Measurements from ENCODE around the gene MON1A. TPM values are rescaled to one million over a fixed set of nuclear protein-coding genes. Genes with fewer than 3 reads are reported as not detected.
A peak's percentile ranks its signal among the peaks of the same experiment; 100 is the strongest.
"Not testable (repeated sequence)": the region's sequence is repeated elsewhere in the genome, so short reads cannot be mapped to it uniquely, and the experiment has no call there.

The MON1A gene
- total RNA-seq, 3 donors from 2014 or later, result 14.2 to 18.0 (median 14.3) TPM

DNA sequence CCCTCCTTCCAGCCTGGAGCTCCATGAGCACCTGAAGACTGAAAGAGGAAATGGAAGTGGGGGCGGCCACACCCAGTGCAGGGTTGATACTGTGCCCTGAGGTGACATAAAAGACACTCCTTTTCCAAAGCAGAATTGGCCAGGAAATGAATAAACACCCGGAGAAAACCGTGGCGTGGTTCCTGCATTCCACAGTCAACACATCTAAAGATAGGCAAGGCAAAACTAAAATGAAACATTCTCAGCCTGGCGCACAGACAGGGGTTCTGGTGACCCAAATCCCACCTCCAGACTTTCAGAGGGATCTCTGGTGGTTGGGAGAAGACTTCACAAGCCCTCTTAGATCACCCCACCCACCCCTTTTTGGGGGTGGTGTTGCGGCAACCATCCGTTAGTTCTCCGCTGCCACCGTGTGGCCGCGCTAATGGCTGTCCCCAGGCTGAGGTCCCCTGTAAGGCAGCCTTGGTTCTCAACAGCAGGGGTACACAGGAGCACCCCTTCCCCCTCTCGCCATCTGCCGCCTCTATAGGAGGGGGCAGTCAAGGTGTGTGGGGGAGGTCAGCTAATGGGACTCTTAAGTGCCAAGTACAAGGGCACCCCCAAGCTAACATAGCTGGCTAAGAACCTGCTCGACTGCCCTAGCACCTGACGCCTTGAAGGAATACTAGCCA, 23.4 kb downstream of the MON1A start:
- Mint-ChIP-seq H3K36me3 (ENCODE audit: insufficient read depth) (peaks cover 12% of the 10 kb centered on the region), H3K4me3 (peak overlapping the region; percentile 31), H3K27me3 (ENCODE audit: low read depth) (no peaks in the 10 kb centered on the region), H3K9me3 (no peaks in the 10 kb centered on the region), H3K4me1 (ENCODE audit: low read depth) (peaks cover 21% of the 10 kb centered on the region)
- DNase-seq (peak; percentile 45), ATAC-seq (peak; percentile 56 to 64)

- not testable (repeated sequence) for ATAC-seq; H3K36me3 Mint-ChIP-seq (ENCODE audit: insufficient read depth); H3K27me3 Mint-ChIP-seq (ENCODE audit: low read depth); H3K9me3 Mint-ChIP-seq; DNase-seq
- peaks cover 21% of the 10 kb centered on the region for H3K4me1 Mint-ChIP-seq (ENCODE audit: low read depth)
- H3K4me3 Mint-ChIP-seq, result peak overlapping the region; percentile 75
Measured at GRCh38 chr3:49904448-49904847, 25.2 kb downstream of the MON1A start.

DNA sequence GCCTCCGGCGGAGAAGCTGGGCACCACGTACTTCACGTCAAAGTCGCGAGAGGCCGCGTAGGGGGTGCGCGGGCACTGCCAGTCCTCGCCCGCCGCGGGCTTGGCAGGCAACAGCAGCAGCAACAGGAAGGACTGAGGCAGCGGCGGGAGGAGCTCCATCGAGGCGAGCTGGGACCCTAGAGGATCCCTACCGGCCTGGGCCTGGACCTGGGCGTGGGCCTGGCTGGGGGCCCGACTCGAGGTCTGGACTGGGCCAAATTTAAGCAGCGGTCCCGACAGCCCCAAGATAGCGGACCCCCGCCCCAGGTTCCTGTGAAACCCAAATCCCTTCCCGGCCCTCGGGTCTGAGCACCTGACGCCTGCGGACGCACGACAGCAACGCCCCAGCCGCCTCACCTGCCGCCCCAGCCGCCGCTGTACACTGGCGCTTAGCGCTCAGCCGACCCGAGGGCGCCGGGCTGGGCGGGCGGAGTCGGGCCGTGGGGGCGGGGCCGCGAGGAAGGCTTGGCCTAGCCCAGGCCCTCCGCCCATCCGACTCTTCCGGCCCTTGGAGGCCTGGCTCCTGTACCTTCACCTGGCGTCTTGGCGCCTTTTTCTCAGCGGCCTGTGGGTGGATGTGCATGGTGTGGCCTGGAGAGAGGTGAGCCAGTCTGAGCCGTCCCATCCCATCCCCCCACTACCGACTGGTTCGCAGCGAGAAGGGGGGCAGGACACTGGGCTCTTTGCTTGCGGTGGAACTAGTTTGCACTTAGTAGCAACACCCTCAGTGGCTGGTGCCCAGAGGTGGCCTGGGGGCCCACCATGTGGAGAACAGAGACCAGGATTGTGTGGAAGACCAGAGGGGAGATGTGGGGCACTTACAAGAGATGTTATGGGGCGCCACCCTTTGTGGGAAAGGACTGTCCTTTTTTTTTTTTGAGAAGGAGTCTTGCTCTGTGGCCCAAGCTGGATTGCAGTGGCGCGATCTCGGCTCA, 25.9 kb downstream of the MON1A start, which contains the start of gene MST1R:
TSS of gene MST1R (minus strand) at position 423 of the 974 bp plus-strand sequence. CDS start at position 159, 264 bp downstream.
- DNase-seq, result peak; percentile 75
- no peaks in the 10 kb centered on the region for H3K9me3 Mint-ChIP-seq

DNA sequence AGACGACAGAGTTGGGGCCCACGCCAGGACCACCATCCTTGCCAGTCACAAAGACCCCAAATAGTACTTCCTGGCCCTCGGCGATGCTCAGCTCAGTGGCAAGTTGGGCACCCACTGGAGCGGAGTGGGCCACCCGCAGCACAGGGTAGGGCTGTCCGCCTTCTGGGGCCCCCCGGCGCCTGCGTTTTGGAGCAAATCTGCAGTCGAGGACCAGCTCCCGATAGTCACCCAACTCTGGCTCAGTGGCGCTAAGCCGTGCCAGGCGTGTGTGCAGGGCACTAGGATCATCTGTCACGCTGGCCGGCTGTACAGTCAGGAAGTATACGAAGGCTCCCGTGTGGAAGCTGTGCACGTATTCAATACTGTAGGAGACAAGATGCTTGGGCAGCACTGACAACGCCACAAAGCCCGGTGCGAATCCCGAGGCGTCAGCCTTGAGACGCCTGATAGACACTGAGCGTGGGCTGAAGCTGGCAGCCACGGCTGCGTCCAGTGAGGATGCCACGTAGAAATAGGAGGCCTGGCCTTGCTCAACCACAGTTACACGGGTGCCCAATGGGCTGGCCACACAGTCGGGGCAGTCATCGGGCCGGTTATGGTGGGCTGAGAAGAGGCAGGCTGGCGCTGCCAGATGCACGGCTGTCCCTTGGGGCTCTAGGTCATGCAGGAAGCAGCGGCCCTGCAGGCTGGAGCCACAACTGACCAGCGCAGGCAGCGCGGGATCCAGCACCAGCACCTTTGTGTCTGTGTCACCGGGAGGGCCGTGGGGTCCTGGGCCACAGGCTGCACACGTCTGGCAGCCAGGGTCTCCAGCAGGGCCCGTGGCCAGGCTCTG, 26.9 kb downstream of the MON1A start:
- ATAC-seq, result no peak
- no peaks in the 10 kb centered on the region for H3K36me3 Mint-ChIP-seq (ENCODE audit: insufficient read depth)
- H3K4me1 Mint-ChIP-seq (ENCODE audit: low read depth), result peaks cover 21% of the 10 kb centered on the region
- no peak for DNase-seq
- no peaks in the 10 kb centered on the region for H3K9me3 Mint-ChIP-seq
- no peaks in the 10 kb centered on the region for H3K27me3 Mint-ChIP-seq (ENCODE audit: low read depth)
- H3K4me3 Mint-ChIP-seq, result no peak overlapping the region

More for the DNA sequence above, 25.9 kb downstream of the MON1A start, which contains the start of gene MST1R:
- H3K4me3 Mint-ChIP-seq, result peak within 1 kb of the TSS; percentile 75
- H3K27me3 Mint-ChIP-seq (ENCODE audit: low read depth), result no peaks in the 10 kb centered on the region
- H3K4me1 Mint-ChIP-seq (ENCODE audit: low read depth), result peaks cover 21% of the 10 kb centered on the region
- ATAC-seq, result peak; percentile 98 to 99
- no peaks in the 10 kb centered on the region for H3K36me3 Mint-ChIP-seq (ENCODE audit: insufficient read depth)

- DNase-seq, result no peak
- Mint-ChIP-seq H3K27me3 (ENCODE audit: low read depth) (no peaks in the 10 kb centered on the region), H3K36me3 (ENCODE audit: insufficient read depth) (no peaks in the 10 kb centered on the region), H3K4me3 (no peak overlapping the region), H3K9me3 (no peaks in the 10 kb centered on the region), H3K4me1 (ENCODE audit: low read depth) (peaks cover 19% of the 10 kb centered on the region)
- no peak for ATAC-seq
Measured at GRCh38 chr3:49901366-49902339, 28.0 kb downstream of the MON1A start.

DNA sequence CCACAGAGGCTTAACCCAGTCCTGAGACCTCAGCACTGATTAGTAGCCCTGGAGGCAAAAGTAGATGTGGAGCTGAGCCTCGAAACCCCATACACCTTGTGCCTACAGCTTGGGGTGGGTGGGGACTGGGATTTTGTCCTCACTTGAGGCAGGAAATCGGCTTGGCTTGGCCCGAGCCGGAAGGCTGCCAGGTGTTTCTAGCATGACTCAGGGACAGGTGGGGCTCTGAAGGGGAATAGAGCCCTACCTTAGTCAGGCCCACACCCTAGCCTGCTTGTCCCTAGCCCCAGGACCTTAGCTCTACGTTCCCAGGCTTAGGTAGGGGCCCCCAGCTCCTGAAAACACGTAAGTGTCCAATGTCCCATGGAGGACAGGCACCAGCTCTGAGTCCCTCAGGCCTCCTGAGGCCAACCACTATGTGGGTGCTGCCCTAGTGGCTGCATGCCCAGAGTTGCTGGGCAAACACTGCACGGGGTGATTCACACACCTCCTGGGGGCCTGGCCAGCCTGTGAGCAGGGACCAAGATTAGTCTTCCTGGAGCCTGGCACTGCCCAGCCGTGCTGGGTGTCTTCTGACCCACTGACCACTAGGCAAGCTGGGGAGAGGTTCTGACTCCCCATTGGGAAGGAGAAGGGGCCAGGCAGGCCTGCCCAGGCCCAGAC, 29.0 kb downstream of the MON1A start:
- Mint-ChIP-seq H3K36me3 (ENCODE audit: insufficient read depth) (no peaks in the 10 kb centered on the region), H3K4me1 (ENCODE audit: low read depth) (peaks cover 8% of the 10 kb centered on the region), H3K27me3 (ENCODE audit: low read depth) (no peaks in the 10 kb centered on the region), H3K9me3 (no peaks in the 10 kb centered on the region), H3K4me3 (no peak overlapping the region)
- no peak for DNase-seq
- no peak for ATAC-seq

GRCh38 chr3:49899815-49900214, 29.8 kb downstream of the MON1A start:
- Mint-ChIP-seq H3K4me3 (no peak overlapping the region), H3K27me3 (ENCODE audit: low read depth) (no peaks in the 10 kb centered on the region), H3K36me3 (ENCODE audit: insufficient read depth) (no peaks in the 10 kb centered on the region), H3K9me3 (no peaks in the 10 kb centered on the region), H3K4me1 (ENCODE audit: low read depth) (peaks cover 5% of the 10 kb centered on the region)
- ATAC-seq, result no peak
- no peak for DNase-seq

- H3K9me3 Mint-ChIP-seq, result no peaks in the 10 kb centered on the region
- DNase-seq, result no peak
- no peaks in the 10 kb centered on the region for H3K36me3 Mint-ChIP-seq (ENCODE audit: insufficient read depth)
- H3K27me3 Mint-ChIP-seq (ENCODE audit: low read depth), result no peaks in the 10 kb centered on the region
- ATAC-seq, result no peak
- no peak overlapping the region for H3K4me3 Mint-ChIP-seq
- H3K4me1 Mint-ChIP-seq (ENCODE audit: low read depth), result peaks cover 2% of the 10 kb centered on the region
Measured at GRCh38 chr3:49898991-49899390, 30.6 kb downstream of the MON1A start.

- ATAC-seq (no peak), DNase-seq (no peak)
- Mint-ChIP-seq H3K36me3 (ENCODE audit: insufficient read depth) (no peaks in the 10 kb centered on the region), H3K4me1 (ENCODE audit: low read depth) (no peaks in the 10 kb centered on the region), H3K4me3 (no peak overlapping the region), H3K27me3 (ENCODE audit: low read depth) (no peaks in the 10 kb centered on the region), H3K9me3 (no peaks in the 10 kb centered on the region)
Measured at GRCh38 chr3:49896345-49896744, 33.3 kb downstream of the MON1A start.

- no peaks in the 10 kb centered on the region for H3K9me3 Mint-ChIP-seq
- no peaks in the 10 kb centered on the region for H3K36me3 Mint-ChIP-seq (ENCODE audit: insufficient read depth)
- no peaks in the 10 kb centered on the region for H3K4me1 Mint-ChIP-seq (ENCODE audit: low read depth)
- ATAC-seq, result no peak
- no peaks in the 10 kb centered on the region for H3K27me3 Mint-ChIP-seq (ENCODE audit: low read depth)
- no peak for DNase-seq
- H3K4me3 Mint-ChIP-seq, result no peak overlapping the region
Measured at GRCh38 chr3:49895791-49896190, 33.8 kb downstream of the MON1A start.

GRCh38 chr3:49889296-49889695, 40.3 kb downstream of the MON1A start:
- Mint-ChIP-seq H3K27me3 (ENCODE audit: low read depth) (no peaks in the 10 kb centered on the region), H3K4me1 (ENCODE audit: low read depth) (no peaks in the 10 kb centered on the region), H3K36me3 (ENCODE audit: insufficient read depth) (no peaks in the 10 kb centered on the region), H3K4me3 (no peak overlapping the region), H3K9me3 (no peaks in the 10 kb centered on the region)
- DNase-seq (no peak), ATAC-seq (no peak)

- DNase-seq, result no peak
- H3K4me1 Mint-ChIP-seq (ENCODE audit: low read depth), result no peaks in the 10 kb centered on the region
Measured at GRCh38 chr3:49886922-49887265, 42.7 kb downstream of the MON1A start.

GRCh38 chr3:49883998-49884397, 45.6 kb downstream of the MON1A start:
- Mint-ChIP-seq H3K36me3 (ENCODE audit: insufficient read depth) (no peaks in the 10 kb centered on the region), H3K4me3 (no peak overlapping the region), H3K27me3 (ENCODE audit: low read depth) (no peaks in the 10 kb centered on the region), H3K9me3 (no peaks in the 10 kb centered on the region), H3K4me1 (ENCODE audit: low read depth) (no peaks in the 10 kb centered on the region)
- ATAC-seq, result no peak
- no peak for DNase-seq

More at GRCh38 chr3:49886922-49887265, 42.7 kb downstream of the MON1A start:
- Mint-ChIP-seq H3K4me3 (no peak overlapping the region), H3K9me3 (no peaks in the 10 kb centered on the region), H3K36me3 (ENCODE audit: insufficient read depth) (no peaks in the 10 kb centered on the region), H3K27me3 (ENCODE audit: low read depth) (no peaks in the 10 kb centered on the region)
- ATAC-seq, result no peak

Measured in activated T-cell treated with anti-CD3 and anti-CD28 coated beads, Interleukin-2, amount 50 U/mL, for 4 hours (primary cell).